ENCODE measurements around the gene DNER. TPM values are rescaled to one million over a fixed set of nuclear protein-coding genes. Genes with fewer than 3 reads are reported as not detected.

Gene DNER
- total RNA-seq, 4 donors from 2014 or later, result 0.31 to 13.3 (median 6.3) TPM

DNA sequence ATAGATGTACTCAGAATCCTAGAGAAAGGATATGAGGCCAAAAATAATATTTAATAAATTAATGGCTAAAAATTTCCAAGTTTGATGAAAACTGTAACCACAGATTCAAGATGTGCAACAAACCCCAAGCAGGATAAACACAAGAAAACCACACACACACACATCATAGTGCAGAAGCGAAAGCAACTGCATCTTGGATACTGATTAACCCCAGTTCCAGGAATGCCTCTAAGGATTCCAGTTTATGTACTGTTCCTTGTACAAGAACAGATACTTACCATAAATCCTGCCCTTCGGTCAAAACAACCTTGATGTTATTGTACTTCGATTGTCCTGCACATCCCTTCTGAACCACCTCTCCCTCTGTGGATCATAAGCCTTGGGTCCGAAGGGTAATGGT lies 320.4 kb downstream of the DNER start:
- Histone ChIP-seq H3K27ac (no peak overlapping the region), H3K9me3 (peaks cover 0 to 45% (median 0%) of the 10 kb centered on the region in 3 donors), H3K4me3 (no peak overlapping the region), H3K27me3 (no peaks in the 10 kb centered on the region), H3K36me3 (no peaks in the 10 kb centered on the region), H3K4me1 (no peaks in the 10 kb centered on the region)
- ATAC-seq, result no peak
- TF ChIP-seq POLR2A (IDR thresholded peaks at IDR 0.05) (no peak), CTCF (IDR thresholded peaks at IDR 0.05) (no peak), EP300 (IDR thresholded peaks at IDR 0.05) (no peak), POLR2AphosphoS5 (IDR thresholded peaks at IDR 0.05) (no peak)
- 87 to 94% methylated on average over 3 to 4 of the region's 4 CpGs for WGBS, 2 donors (ENCODE audit: low coverage in 1 of 2)

DNA sequence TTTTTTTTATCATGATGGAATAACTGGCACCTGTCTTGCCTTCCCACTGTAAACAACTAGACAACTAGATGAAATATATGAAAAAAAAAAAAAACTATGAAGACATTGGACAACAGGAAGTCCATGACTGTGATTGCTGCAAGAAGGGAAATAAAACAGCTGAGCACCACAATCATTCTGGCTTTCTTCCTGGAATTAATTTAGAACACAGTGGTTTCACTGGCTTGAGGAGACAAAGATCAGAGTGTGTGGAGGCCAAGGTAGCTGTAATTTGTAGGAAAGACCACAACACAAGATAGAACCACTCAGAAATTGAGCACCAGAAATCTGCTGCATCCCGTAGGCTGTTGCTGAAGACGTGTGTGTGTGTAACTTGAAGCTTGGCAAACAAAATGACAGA lies 322.2 kb downstream of the DNER start:
- Histone ChIP-seq H3K27me3 (no peaks in the 10 kb centered on the region), H3K4me3 (no peak overlapping the region), H3K4me1 (no peaks in the 10 kb centered on the region), H3K9me3 (peaks cover 0 to 38% (median 0%) of the 10 kb centered on the region in 3 donors), H3K27ac (peak overlapping the region in 3 of 4 donors; percentile 45 to 64 (median 64)), H3K36me3 (no peaks in the 10 kb centered on the region)
- WGBS, 2 donors (ENCODE audit: low coverage in 1 of 2), result 40% methylated on average over 2 of the region's 2 CpGs; no CpG with 5 or more reads in 1 of the 2 donors
- TF ChIP-seq POLR2AphosphoS5 (IDR thresholded peaks at IDR 0.05), result peak; percentile 35
- TF ChIP-seq POLR2A (IDR thresholded peaks at IDR 0.05), result no peak
- TF ChIP-seq EP300 (IDR thresholded peaks at IDR 0.05), result no peak
- no peak for TF ChIP-seq CTCF (IDR thresholded peaks at IDR 0.05)
- peak; percentile 76 for ATAC-seq

- Histone ChIP-seq H3K27ac (peak overlapping the region in 3 of 4 donors; percentile 14 to 58 (median 39)), H3K9me3 (peaks cover 0 to 34% (median 0%) of the 10 kb centered on the region in 3 donors), H3K27me3 (no peaks in the 10 kb centered on the region), H3K36me3 (no peaks in the 10 kb centered on the region), H3K4me3 (no peak overlapping the region), H3K4me1 (no peaks in the 10 kb centered on the region)
- peak; percentile 62 for ATAC-seq
- WGBS, 2 donors (ENCODE audit: low coverage in 1 of 2), result 48 to 71% methylated on average over 4 of the region's 4 CpGs
- TF ChIP-seq CTCF (IDR thresholded peaks at IDR 0.05) (no peak), POLR2AphosphoS5 (IDR thresholded peaks at IDR 0.05) (no peak), EP300 (IDR thresholded peaks at IDR 0.05) (no peak), POLR2A (IDR thresholded peaks at IDR 0.05) (no peak)
Measured at GRCh38 chr2:229388731-229389130, 325.6 kb downstream of the DNER start.

GRCh38 chr2:229387866-229388265 lies 326.5 kb downstream of the DNER start:
- H3K36me3 ChIP-seq, result no peaks in the 10 kb centered on the region
- no peak overlapping the region for H3K4me3 ChIP-seq
- peak; percentile 34 for ATAC-seq
- H3K27me3 ChIP-seq, result no peaks in the 10 kb centered on the region
- peak overlapping the region in 3 of 4 donors; percentile 54 to 69 (median 58) for H3K27ac ChIP-seq
- no peaks in the 10 kb centered on the region for H3K4me1 ChIP-seq
- TF ChIP-seq POLR2AphosphoS5 (IDR thresholded peaks at IDR 0.05) (no peak), CTCF (IDR thresholded peaks at IDR 0.05) (no peak), POLR2A (IDR thresholded peaks at IDR 0.05) (no peak), EP300 (IDR thresholded peaks at IDR 0.05) (no peak)
- 54 to 58% methylated on average over 2 to 5 of the region's 5 CpGs for WGBS, 2 donors (ENCODE audit: low coverage in 1 of 2)
- peaks cover 0 to 35% (median 0%) of the 10 kb centered on the region in 3 donors for H3K9me3 ChIP-seq

- H3K9me3 ChIP-seq, result peaks cover 0 to 31% (median 0%) of the 10 kb centered on the region in 3 donors
- H3K36me3 ChIP-seq, result no peaks in the 10 kb centered on the region
- no peak for ATAC-seq
- H3K27me3 ChIP-seq, result no peaks in the 10 kb centered on the region
- no peaks in the 10 kb centered on the region for H3K4me1 ChIP-seq
- WGBS, 2 donors (ENCODE audit: low coverage in 1 of 2), result 81 to 94% methylated on average over 5 of the region's 5 CpGs
- H3K4me3 ChIP-seq, result no peak overlapping the region
- TF ChIP-seq EP300 (IDR thresholded peaks at IDR 0.05), result no peak
- TF ChIP-seq CTCF (IDR thresholded peaks at IDR 0.05), result no peak
- no peak for TF ChIP-seq POLR2A (IDR thresholded peaks at IDR 0.05)
- no peak for TF ChIP-seq POLR2AphosphoS5 (IDR thresholded peaks at IDR 0.05)
- no peak overlapping the region for H3K27ac ChIP-seq
Measured at GRCh38 chr2:229380101-229380625, 334.2 kb downstream of the DNER start.
